ENCODE measurements around the gene FCRL3. TPM values are rescaled to one million over a fixed set of nuclear protein-coding genes. Genes with fewer than 3 reads are reported as not detected.

The FCRL3 gene
- total RNA-seq, 4 donors from 2014 or later = 0.12 to 0.35 TPM; not detected in 2

GRCh38 chr1:157691285-157691920 lies 9.2 kb downstream of the FCRL3 start:
- Histone ChIP-seq H3K27ac (no peak overlapping the region), H3K4me1 (no peaks in the 10 kb centered on the region), H3K27me3 (peaks cover 12% of the 10 kb centered on the region), H3K4me3 (no peak overlapping the region), H3K9me3 (no peaks in the 10 kb centered on the region), H3K36me3 (no peaks in the 10 kb centered on the region)
- no peak for TF ChIP-seq POLR2AphosphoS5 (IDR thresholded peaks at IDR 0.05)
- TF ChIP-seq EP300 (IDR thresholded peaks at IDR 0.05) = no peak
- peak in 1 of 4 experiments; percentile 12 for TF ChIP-seq CTCF (IDR thresholded peaks at IDR 0.05)
- no peak for ATAC-seq
- whole genome bisulfite sequencing, 2 donors (ENCODE audit: low coverage in 1 of 2) = 38 to 100% methylated on average over 1 to 5 of the region's 5 CpGs

- 55 to 60% methylated on average over 5 of the region's 5 CpGs for WGBS, 2 donors (ENCODE audit: low coverage in 1 of 2)
- Histone ChIP-seq H3K4me1 (no peaks in the 10 kb centered on the region), H3K27me3 (no peaks in the 10 kb centered on the region), H3K9me3 (no peaks in the 10 kb centered on the region), H3K36me3 (no peaks in the 10 kb centered on the region), H3K27ac (no peak overlapping the region), H3K4me3 (no peak overlapping the region)
- no peak for ATAC-seq
- TF ChIP-seq EP300 (IDR thresholded peaks at IDR 0.05) = no peak
- no peak for TF ChIP-seq POLR2A (IDR thresholded peaks at IDR 0.05)
- no peak for TF ChIP-seq POLR2AphosphoS5 (IDR thresholded peaks at IDR 0.05)
- TF ChIP-seq CTCF (IDR thresholded peaks at IDR 0.05) = no peak
Observed at GRCh38 chr1:157682710-157683437, 17.7 kb downstream of the FCRL3 start.

GRCh38 chr1:157678721-157679120 lies 21.8 kb downstream of the FCRL3 start:
- H3K4me1 ChIP-seq = no peaks in the 10 kb centered on the region
- TF ChIP-seq CTCF (IDR thresholded peaks at IDR 0.05) = no peak
- no peak for TF ChIP-seq POLR2A (IDR thresholded peaks at IDR 0.05)
- no peak for TF ChIP-seq EP300 (IDR thresholded peaks at IDR 0.05)
- TF ChIP-seq POLR2AphosphoS5 (IDR thresholded peaks at IDR 0.05) = no peak
- H3K36me3 ChIP-seq = no peaks in the 10 kb centered on the region
- no peak overlapping the region for H3K4me3 ChIP-seq
- H3K27me3 ChIP-seq = no peaks in the 10 kb centered on the region
- H3K9me3 ChIP-seq = no peaks in the 10 kb centered on the region
- ATAC-seq = no peak
- 59 to 71% methylated on average over 2 to 3 of the region's 4 CpGs for WGBS, 2 donors (ENCODE audit: low coverage in 1 of 2)
- no peak overlapping the region for H3K27ac ChIP-seq

GRCh38 chr1:157673008-157673407 lies 27.6 kb downstream of the FCRL3 start:
- Histone ChIP-seq H3K9me3 (peaks cover 0 to 29% (median 0%) of the 10 kb centered on the region in 3 donors), H3K4me1 (no peaks in the 10 kb centered on the region), H3K27me3 (no peaks in the 10 kb centered on the region), H3K4me3 (no peak overlapping the region), H3K27ac (no peak overlapping the region), H3K36me3 (no peaks in the 10 kb centered on the region)
- TF ChIP-seq CTCF (IDR thresholded peaks at IDR 0.05) (no peak), POLR2AphosphoS5 (IDR thresholded peaks at IDR 0.05) (no peak), EP300 (IDR thresholded peaks at IDR 0.05) (no peak), POLR2A (IDR thresholded peaks at IDR 0.05) (no peak)
- no peak for ATAC-seq
- 64 to 80% methylated on average over 1 of the region's 1 CpG for WGBS, 2 donors (ENCODE audit: low coverage in 1 of 2)

GRCh38 chr1:157671895-157672294 lies 28.7 kb downstream of the FCRL3 start:
- no peak for TF ChIP-seq POLR2A (IDR thresholded peaks at IDR 0.05)
- no peak for TF ChIP-seq EP300 (IDR thresholded peaks at IDR 0.05)
- no peak for TF ChIP-seq POLR2AphosphoS5 (IDR thresholded peaks at IDR 0.05)
- TF ChIP-seq CTCF (IDR thresholded peaks at IDR 0.05) = no peak
- ATAC-seq = no peak
- H3K27me3 ChIP-seq = no peaks in the 10 kb centered on the region
- H3K4me3 ChIP-seq = no peak overlapping the region
- no peaks in the 10 kb centered on the region for H3K36me3 ChIP-seq
- no peak overlapping the region for H3K27ac ChIP-seq
- peaks cover 0 to 29% (median 0%) of the 10 kb centered on the region in 3 donors for H3K9me3 ChIP-seq
- H3K4me1 ChIP-seq = no peaks in the 10 kb centered on the region

Measured in gastroesophageal sphincter (tissue), 4 donors.